GM12878 (cell line): Measurements from ENCODE around the gene RUNDC3A. TPM values are rescaled to one million over a fixed set of nuclear protein-coding genes. Genes with fewer than 3 reads are reported as not detected.

Experiments used
- ATAC-seq: fragments of 200-7000 bp; cut with Tn5 transposase; 3 replicates; pipeline ENCODE4 v1.9.1; 2020; ENCODE audit warnings: mild to moderate bottlenecking, moderate library complexity
- BruUV-seq: library from RNA; stranded (reverse); fragments of 400-500 nt; replicated peaks from 2 replicates; lab custom pipeline; 2021; lab: Mats Ljungman, UMichigan
- CTCF ChIA-PET: fragments of 300-600 bp; sonication (Branson Sonifier 250); formaldehyde crosslinking; extraction: SDS; loops from one replicate; lab custom pipeline; 2021; ENCODE audit warnings: inconsistent platforms; lab: Yijun Ruan, JAX
- POLR2A ChIA-PET: fragments of 350-600 bp; formaldehyde crosslinking; extraction: SDS; loops from one replicate; lab custom pipeline; 2021; ENCODE audit warnings: inconsistent platforms; lab: Charles Lee
- RAD21 ChIA-PET: fragments of 300-600 bp; sonication (Branson Sonifier 250); formaldehyde crosslinking; loops from one replicate; lab custom pipeline; 2023; ENCODE audit warnings: antibody characterized with exemption; ENCODE audit not compliant: unreplicated experiment; lab: Charles Lee
- SMC1A ChIA-PET: fragments of 300-600 bp; sonication (Branson Sonifier 250); formaldehyde crosslinking; loops from one replicate; lab custom pipeline; 2023; ENCODE audit not compliant: unreplicated experiment, uncharacterized antibody; lab: Charles Lee
- DNase-seq: peaks from one replicate; pipeline ENCODE4 v3.0.0-alpha.2; 2011; ENCODE audit warnings: low read depth, low spot score
- FAIRE-seq: peaks from 3 replicates; lab custom pipeline; 2011; peaks lifted over from hg19 to GRCh38; lab: Jason Lieb, UNC
- H2AFZ ChIP-seq: 2 replicates; pipeline ENCODE4 v1.6.0; 2011; ENCODE audit warnings: low read depth, low read length, control low read depth; ENCODE audit not compliant: control insufficient read depth
- H3K27ac ChIP-seq: 2 replicates; pipeline ENCODE4 v1.5.1; 2011; ENCODE audit warnings: control low read depth; ENCODE audit not compliant: control insufficient read depth, insufficient read depth
- H3K27me3 ChIP-seq, 2 experiments: replicated peaks in 1 of 2; 2 replicates each; pipeline versions ENCODE4 v1.6.0 to v1.6.1; 2011; ENCODE audit warnings: low read length in 1 of 2; ENCODE audit not compliant: control insufficient read depth in 2 of 2, insufficient read depth in 2 of 2
- H3K36me3 ChIP-seq, 2 experiments: 2 replicates each; pipeline ENCODE4 v1.5.1; 2011; ENCODE audit warnings: low read length in 1 of 2; ENCODE audit not compliant: control insufficient read depth in 2 of 2, insufficient read depth in 2 of 2
- H3K4me1 ChIP-seq: 2 replicates; pipeline ENCODE4 v1.6.1; 2011; ENCODE audit warnings: mild to moderate bottlenecking, low read length, moderate library complexity, mixed read lengths; ENCODE audit not compliant: control insufficient read depth, insufficient read depth
- H3K4me2 ChIP-seq: 2 replicates; pipeline ENCODE4 v1.6.0; 2011; ENCODE audit warnings: control low read depth; ENCODE audit not compliant: control insufficient read depth, insufficient read depth
- H3K4me3 ChIP-seq: fragments of 200-600 bp; sonication (generic); 2 replicates; pipeline ENCODE4 v1.5.1; 2016
- H3K79me2 ChIP-seq: 2 replicates; pipeline ENCODE4 v1.6.0; 2011; ENCODE audit warnings: low read length; ENCODE audit not compliant: control insufficient read depth, insufficient read depth
- H3K9ac ChIP-seq: 2 replicates; pipeline ENCODE4 v1.8.0; 2011; ENCODE audit warnings: low read length, control low read depth, mixed read lengths; ENCODE audit not compliant: control insufficient read depth, insufficient read depth
- H3K9me3 ChIP-seq: replicated peaks from 3 replicates; pipeline ENCODE4 v1.5.1; 2011; ENCODE audit warnings: mild to moderate bottlenecking, low read length; ENCODE audit not compliant: control insufficient read depth, insufficient read depth
- H4K20me1 ChIP-seq: 2 replicates; pipeline ENCODE4 v1.6.0; 2011; ENCODE audit not compliant: control insufficient read depth, insufficient read depth
- BCLAF1 ChIP-seq: fragments of 450-650 bp; IDR thresholded peaks from 2 replicates; pipeline ENCODE4 v1.6.1; 2017; ENCODE audit warnings: antibody characterized with exemption, mild to moderate bottlenecking, moderate library complexity
- CBX5 ChIP-seq: sonication (generic); IDR thresholded peaks from 2 replicates; pipeline ENCODE4 v1.6.1; 2016; ENCODE audit warnings: low read depth, moderate library complexity, mild to moderate bottlenecking, inconsistent platforms
- MEF2B ChIP-seq: fragments of 450-650 bp; IDR thresholded peaks from 2 replicates; pipeline ENCODE4 v1.6.1; 2018; ENCODE audit warnings: mild to moderate bottlenecking, moderate library complexity; ENCODE audit not compliant: partially characterized antibody, poor library complexity, severe bottlenecking
- NKRF ChIP-seq: fragments of 450-650 bp; conservative IDR thresholded peaks from 2 replicates; pipeline ENCODE4 v1.6.1; 2017; ENCODE audit warnings: mild to moderate bottlenecking, moderate library complexity
- PAX8 ChIP-seq: fragments of 450-650 bp; IDR thresholded peaks from 2 replicates; pipeline ENCODE4 v1.6.1; 2017; ENCODE audit warnings: mild to moderate bottlenecking, moderate library complexity
- RB1 ChIP-seq: fragments of 450-650 bp; formaldehyde crosslinking; IDR thresholded peaks from 2 replicates; pipeline ENCODE4 v1.6.1; 2017; ENCODE audit warnings: mild to moderate bottlenecking, borderline replicate concordance
- SMAD1 ChIP-seq: fragments of 450-650 bp; IDR thresholded peaks from 2 replicates; pipeline ENCODE4 v1.6.1; 2018; ENCODE audit warnings: mild to moderate bottlenecking, low read depth; ENCODE audit not compliant: partially characterized antibody
- SREBF1 ChIP-seq: IDR thresholded peaks from 2 replicates; pipeline ENCODE4 v1.6.1; 2012; ENCODE audit warnings: mild to moderate bottlenecking, low read length
- ZBTB11 ChIP-seq: fragments of 450-650 bp; formaldehyde crosslinking; IDR thresholded peaks from 2 replicates; pipeline ENCODE4 v1.5.0; 2022; ENCODE audit warnings: mild to moderate bottlenecking, missing genetic modification characterization
- ZBTB4 ChIP-seq: fragments of 450-650 bp; formaldehyde crosslinking; IDR thresholded peaks from 2 replicates; pipeline ENCODE4 v1.4.0; 2022; ENCODE audit warnings: mild to moderate bottlenecking, moderate library complexity
- ZNF274 ChIP-seq: IDR thresholded peaks from one replicate; pipeline ENCODE4 v1.8.0; 2011; ENCODE audit not compliant: insufficient read length, insufficient read depth
- ZNF622 ChIP-seq: fragments of 450-650 bp; IDR thresholded peaks from 2 replicates; pipeline ENCODE4 v1.6.1; 2017; ENCODE audit warnings: mild to moderate bottlenecking, inconsistent platforms
- WGBS: methylation state at CpG from one replicate; pipeline ENCODE4 v1.1.6; 2016; ENCODE audit warnings: low lambda C conversion rate; ENCODE audit not compliant: insufficient replicate concordance, insufficient coverage; ENCODE audit errors: missing lambda C conversion rate; 5-methylcytosine and 5-hydroxymethylcytosine counted together
- in situ Hi-C: fragments of 300-500 bp; cut with MboI; formaldehyde crosslinking; loops from 9 replicates; pipeline ENCODE4 v1.14.3; 2018; ENCODE audit warnings: mixed read lengths
- intact Hi-C: fragments of 100-400 bp; cut with micrococcal nuclease; formaldehyde crosslinking; loops from one replicate; pipeline ENCODE4 v1.14.2; 2022; ENCODE audit not compliant: unreplicated experiment
- polyA plus RNA-seq, 11 experiments: library from polyadenylated mRNA; depleted of rRNA in 4 of 11; unstranded in 6 of 11; stranded (reverse) in 5 of 11; fragments of >200 nt; fragmentation: Nextera tagmentation in 4 of 11; fragmentation: Illumina TruSeq in 1 of 11; extraction: Ambion mirVana in 4 of 11; extraction: Trizol in 1 of 11; gene quantifications; 1 replicate in 1 of 11; 2 replicates in 10 of 11; pipeline versions ENCODE4 v1.2.1 to v1.2.3, GENCODE V29; 2011 to 2016; ENCODE audit warnings: inconsistent platforms in 2 of 11, missing spikeins in 2 of 11, low read depth in 1 of 11
- total RNA-seq, 4 experiments: library from RNA; depleted of rRNA in 3 of 4; stranded (reverse); fragments of >200 nt in 3 of 4; fragmentation: Illumina TruSeq in 1 of 4; extraction: Trizol in 1 of 4; gene quantifications; 2 replicates each; pipeline versions ENCODE4 v1.2.1 to v1.2.3, GENCODE V29; 2013 to 2021

Gene RUNDC3A
- total and polyA plus RNA-seq, 10 of the 15 experiments (the other 5 are each of a cell fraction or from before 2014, with no cell fraction given), result 0.07 to 0.17 TPM; not detected in 8

GRCh38 chr17:44335564-44335963, 27.2 kb downstream of the RUNDC3A start:
- FAIRE-seq (no peak), ATAC-seq (no peak), DNase-seq (no peak)
- Histone ChIP-seq H3K9ac (no peak overlapping the region), H3K4me1 (peaks cover 6% of the 10 kb centered on the region), H2AFZ (no peak overlapping the region), H4K20me1 (no peaks in the 10 kb centered on the region), H3K4me3 (no peak overlapping the region), H3K4me2 (no peak overlapping the region), H3K9me3 (no peaks in the 10 kb centered on the region), H3K36me3 (no peaks in the 10 kb centered on the region), H3K27me3 (no peaks in the 10 kb centered on the region), H3K79me2 (no peaks in the 10 kb centered on the region), H3K27ac (no peak overlapping the region)
- BruUV-seq, result no TSS peak
- WGBS, result 32% methylated on average over 3 of the region's 3 CpGs
- SMC1A ChIA-PET, result interaction anchor here (0.7 to 2.2 kb wide), 3 partner anchors 10 to 126 kb away, joined by 3 to 7 read pairs (median 4); partner anchors contain the start of gene GRN
- RAD21 ChIA-PET, result interaction anchor here (2.0 kb wide), 1 partner anchor 10 kb away, joined by 8 read pairs; no protein-coding TSS in a partner anchor
- POLR2A ChIA-PET, result no interaction called here
- intact Hi-C loops, result no loop called here
- CTCF ChIA-PET, result interaction anchor here (1.1 to 9.1 kb wide), 5 partner anchors 9 to 131 kb away, joined by 3 to 154 read pairs (median 5); partner anchors contain the start of gene GRN
- in situ Hi-C loops, result no loop called here
- TF ChIP-seq BCLAF1, result no peak
- TF ChIP-seq SREBF1, result no peak
- no peak for TF ChIP-seq ZNF274
- TF ChIP-seq MEF2B, result no peak
- no peak for TF ChIP-seq PAX8
- no peak for TF ChIP-seq ZBTB11 (CRISPR knock-in tag)
- no peak for TF ChIP-seq SMAD1
- no peak for TF ChIP-seq NKRF
- no peak for TF ChIP-seq ZNF622
- TF ChIP-seq RB1, result no peak
- no peak for TF ChIP-seq CBX5
- no peak for TF ChIP-seq ZBTB4 (CRISPR knock-in tag)
